ENCODE measurements around the gene TLR10.
A peak's percentile ranks its signal among the peaks of the same experiment; 100 is the strongest.

TLR10 gene

DNA sequence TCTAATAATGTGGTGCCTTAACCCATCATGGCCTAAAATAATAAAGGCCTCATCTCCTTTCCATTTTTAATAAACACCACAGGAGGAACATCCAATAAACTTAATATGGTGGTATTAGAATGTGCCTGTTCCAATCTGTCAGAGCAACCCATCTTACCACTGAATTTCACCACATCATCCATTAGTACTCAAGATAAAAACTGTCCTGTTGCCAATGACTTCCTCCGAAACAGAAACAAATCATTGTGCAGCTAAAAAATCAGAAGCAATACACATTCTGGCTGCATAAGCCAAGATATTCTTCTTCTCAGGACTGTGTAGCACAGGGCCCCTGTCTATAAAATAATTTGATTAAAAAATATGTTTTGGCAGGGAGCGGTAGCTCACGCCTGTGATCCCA is 18.5 kb downstream of the TLR10 start:
- H3K4me1 Mint-ChIP-seq (ENCODE audit: low read depth): peaks cover 21% of the 10 kb centered on the region
- H3K9me3 Mint-ChIP-seq: peaks cover 15% of the 10 kb centered on the region
- H3K27me3 Mint-ChIP-seq (ENCODE audit: low read depth): no peaks in the 10 kb centered on the region
- H3K36me3 Mint-ChIP-seq (ENCODE audit: low read depth): peaks cover 2% of the 10 kb centered on the region
- no peak overlapping the region for H3K4me3 Mint-ChIP-seq
- H3K27ac Mint-ChIP-seq: no peak overlapping the region

- Mint-ChIP-seq H3K4me1 (ENCODE audit: low read depth) (peaks cover 21% of the 10 kb centered on the region), H3K4me3 (peak overlapping the region; percentile 67), H3K27ac (no peak overlapping the region), H3K9me3 (peaks cover 11% of the 10 kb centered on the region), H3K36me3 (ENCODE audit: low read depth) (peaks cover 2% of the 10 kb centered on the region), H3K27me3 (ENCODE audit: low read depth) (no peaks in the 10 kb centered on the region)
Observed at GRCh38 chr4:38762560-38762959, 20.2 kb downstream of the TLR10 start.

- Mint-ChIP-seq H3K27me3 (ENCODE audit: low read depth) (no peaks in the 10 kb centered on the region), H3K27ac (no peak overlapping the region), H3K4me3 (no peak overlapping the region), H3K9me3 (no peaks in the 10 kb centered on the region), H3K36me3 (ENCODE audit: low read depth) (no peaks in the 10 kb centered on the region), H3K4me1 (ENCODE audit: low read depth) (peaks cover 21% of the 10 kb centered on the region)
Observed at GRCh38 chr4:38759790-38760122, 23.0 kb downstream of the TLR10 start.

GRCh38 chr4:38759113-38759789 is 23.5 kb downstream of the TLR10 start:
- no peaks in the 10 kb centered on the region for H3K27me3 Mint-ChIP-seq (ENCODE audit: low read depth)
- H3K36me3 Mint-ChIP-seq (ENCODE audit: low read depth): no peaks in the 10 kb centered on the region
- peaks cover 21% of the 10 kb centered on the region for H3K4me1 Mint-ChIP-seq (ENCODE audit: low read depth)
- H3K4me3 Mint-ChIP-seq: no peak overlapping the region
- no peaks in the 10 kb centered on the region for H3K9me3 Mint-ChIP-seq
- H3K27ac Mint-ChIP-seq: no peak overlapping the region

DNA sequence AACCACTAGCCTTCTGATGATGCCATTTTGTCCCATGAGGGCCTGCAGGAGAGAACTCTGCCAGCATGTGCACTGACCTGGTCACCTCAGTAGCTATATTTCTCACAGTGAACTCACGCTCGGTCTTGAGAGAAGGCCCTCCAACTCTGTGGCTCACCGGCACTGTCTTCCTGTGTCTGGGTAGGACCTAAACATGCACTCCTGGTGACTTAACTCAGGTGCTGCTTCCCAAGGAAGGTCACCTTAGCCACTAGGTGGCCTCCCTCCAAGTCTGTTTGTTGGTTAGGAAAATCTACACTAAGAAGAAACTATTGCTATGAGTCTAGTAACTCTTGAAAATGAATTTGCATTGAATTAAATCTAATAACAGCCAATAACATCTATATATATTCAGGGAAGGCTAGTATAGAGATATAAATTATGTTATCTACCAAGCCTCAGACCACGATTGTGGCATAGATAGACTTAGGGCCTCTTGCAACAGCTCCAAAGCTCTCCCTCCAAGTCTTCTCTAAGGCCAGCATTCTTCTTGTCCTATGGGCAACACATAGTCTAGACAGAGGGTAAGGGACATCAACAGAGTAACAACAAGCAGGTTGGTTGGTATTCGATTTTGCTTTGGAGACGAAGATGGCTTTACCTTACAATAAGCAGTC is 24.7 kb downstream of the TLR10 start:
- Mint-ChIP-seq H3K27me3 (ENCODE audit: low read depth) (no peaks in the 10 kb centered on the region), H3K36me3 (ENCODE audit: low read depth) (no peaks in the 10 kb centered on the region), H3K4me3 (no peak overlapping the region), H3K4me1 (ENCODE audit: low read depth) (peaks cover 21% of the 10 kb centered on the region), H3K9me3 (no peaks in the 10 kb centered on the region), H3K27ac (no peak overlapping the region)

DNA sequence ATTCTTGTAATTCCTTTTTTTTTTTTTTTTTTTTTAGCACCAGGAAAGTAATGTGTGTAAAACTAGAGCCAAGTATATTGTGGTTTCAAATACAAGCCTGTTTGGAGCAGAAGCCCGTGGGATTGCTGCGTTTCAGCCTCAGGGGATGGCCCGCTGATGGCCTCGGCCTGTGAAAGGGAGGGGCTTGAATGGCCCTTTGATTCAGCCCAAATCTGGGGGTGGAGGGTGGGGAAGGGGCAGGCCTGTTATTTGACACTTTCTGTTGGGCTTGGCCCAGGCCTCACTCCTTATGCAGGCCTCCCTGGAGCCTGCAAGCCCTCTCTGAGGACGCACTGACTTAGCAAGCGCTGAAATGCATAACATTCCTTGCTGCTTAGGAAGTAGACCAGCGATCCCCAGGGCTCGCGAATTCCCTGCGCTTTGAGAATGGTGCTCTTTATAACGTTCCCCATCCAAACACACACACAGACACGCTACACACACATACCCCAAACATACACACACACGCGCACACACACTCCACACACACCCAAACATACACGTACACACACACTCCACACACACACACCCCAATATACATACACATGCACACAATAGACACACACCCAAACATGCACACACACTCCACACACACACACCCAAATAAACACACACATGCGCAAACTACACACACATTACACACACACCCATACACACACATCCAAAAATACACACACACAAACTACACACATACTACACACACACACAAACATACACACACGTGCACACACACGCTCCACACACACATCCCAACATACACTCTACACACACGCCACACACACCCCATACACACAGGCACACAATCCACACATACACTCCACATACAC is 29.6 kb downstream of the TLR10 start:
- Mint-ChIP-seq H3K9me3 (peaks cover 12% of the 10 kb centered on the region), H3K36me3 (ENCODE audit: low read depth) (peaks cover 6% of the 10 kb centered on the region), H3K27ac (no peak overlapping the region), H3K4me1 (ENCODE audit: low read depth) (peaks cover 12% of the 10 kb centered on the region), H3K27me3 (ENCODE audit: low read depth) (no peaks in the 10 kb centered on the region), H3K4me3 (no peak overlapping the region)

DNA sequence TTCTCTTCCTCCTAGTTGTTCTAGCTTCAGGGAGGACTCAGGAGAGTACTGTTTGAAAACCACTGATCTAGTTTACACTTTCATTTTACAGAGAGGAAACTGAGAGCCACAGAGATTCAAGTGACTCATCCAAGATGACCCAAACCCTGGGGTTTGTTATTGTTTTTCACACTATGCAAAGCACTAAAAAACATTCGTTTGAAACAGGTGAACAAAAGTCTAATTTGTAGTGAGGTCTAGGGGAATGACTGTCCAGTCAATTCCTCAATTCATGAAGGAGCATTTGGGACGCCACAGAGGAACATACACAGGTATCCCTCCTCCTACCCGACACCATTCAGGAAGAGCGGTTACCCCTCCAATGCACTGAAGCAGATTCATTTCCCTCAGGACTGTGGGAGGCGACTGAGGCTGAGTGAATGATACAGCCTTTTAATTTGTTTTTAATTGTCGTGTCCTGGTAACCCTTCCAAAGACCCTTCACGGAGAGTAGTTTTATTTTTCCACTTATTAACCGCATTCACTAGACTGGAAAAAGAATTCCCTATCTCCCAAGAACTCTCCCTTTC is 30.3 kb downstream of the TLR10 start:
- H3K27ac Mint-ChIP-seq: peak overlapping the region; percentile 83
- H3K4me3 Mint-ChIP-seq: peak overlapping the region; percentile 33
- H3K4me1 Mint-ChIP-seq (ENCODE audit: low read depth): peaks cover 12% of the 10 kb centered on the region

DNA sequence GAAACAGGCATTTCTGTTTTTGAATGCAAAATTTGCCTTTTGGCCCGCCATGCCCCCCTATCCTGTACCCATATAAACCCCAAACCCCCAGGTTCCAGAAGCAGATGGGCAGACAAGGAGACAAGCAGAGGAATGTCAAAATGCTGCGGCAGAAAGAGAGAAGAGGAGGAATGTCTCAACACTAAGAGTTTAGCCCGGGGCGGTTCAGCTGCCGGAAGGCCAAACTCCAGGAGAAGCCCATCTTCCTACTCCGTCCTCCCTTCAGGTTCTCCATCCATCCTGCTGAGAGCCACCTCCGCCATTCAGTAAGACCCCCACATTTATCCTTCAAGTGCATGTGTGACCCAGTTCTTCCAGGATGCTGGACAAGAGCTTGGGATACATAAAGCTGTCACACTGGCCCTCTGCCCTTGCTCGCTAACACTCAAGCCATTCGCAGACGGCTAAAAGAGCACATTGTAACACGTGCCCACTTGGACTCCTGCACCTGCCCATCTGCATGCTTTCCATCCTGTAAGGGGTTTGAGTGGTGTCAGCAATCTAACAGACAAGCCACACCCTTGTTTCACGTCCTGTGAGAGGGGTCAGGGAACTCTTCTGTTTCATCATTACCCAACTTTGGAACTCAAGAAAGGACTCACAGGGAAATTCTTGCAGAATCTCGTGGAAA is 31.3 kb downstream of the TLR10 start:
- Mint-ChIP-seq H3K36me3 (ENCODE audit: low read depth) (peaks cover 16% of the 10 kb centered on the region), H3K4me3 (no peak overlapping the region), H3K27me3 (ENCODE audit: low read depth) (peaks cover 6% of the 10 kb centered on the region), H3K27ac (no peak overlapping the region), H3K9me3 (peaks cover 25% of the 10 kb centered on the region), H3K4me1 (ENCODE audit: low read depth) (peaks cover 12% of the 10 kb centered on the region)

More for the DNA sequence above, 30.3 kb downstream of the TLR10 start:
- Mint-ChIP-seq H3K36me3 (ENCODE audit: low read depth) (peaks cover 8% of the 10 kb centered on the region), H3K9me3 (peaks cover 17% of the 10 kb centered on the region), H3K27me3 (ENCODE audit: low read depth) (no peaks in the 10 kb centered on the region)

GRCh38 chr4:38749336-38749735 is 33.5 kb downstream of the TLR10 start:
- H3K27ac Mint-ChIP-seq: no peak overlapping the region
- H3K9me3 Mint-ChIP-seq: peaks cover 26% of the 10 kb centered on the region
- peaks cover 6% of the 10 kb centered on the region for H3K27me3 Mint-ChIP-seq (ENCODE audit: low read depth)
- no peak overlapping the region for H3K4me3 Mint-ChIP-seq
- H3K4me1 Mint-ChIP-seq (ENCODE audit: low read depth): peaks cover 12% of the 10 kb centered on the region
- peaks cover 16% of the 10 kb centered on the region for H3K36me3 Mint-ChIP-seq (ENCODE audit: low read depth)

DNA sequence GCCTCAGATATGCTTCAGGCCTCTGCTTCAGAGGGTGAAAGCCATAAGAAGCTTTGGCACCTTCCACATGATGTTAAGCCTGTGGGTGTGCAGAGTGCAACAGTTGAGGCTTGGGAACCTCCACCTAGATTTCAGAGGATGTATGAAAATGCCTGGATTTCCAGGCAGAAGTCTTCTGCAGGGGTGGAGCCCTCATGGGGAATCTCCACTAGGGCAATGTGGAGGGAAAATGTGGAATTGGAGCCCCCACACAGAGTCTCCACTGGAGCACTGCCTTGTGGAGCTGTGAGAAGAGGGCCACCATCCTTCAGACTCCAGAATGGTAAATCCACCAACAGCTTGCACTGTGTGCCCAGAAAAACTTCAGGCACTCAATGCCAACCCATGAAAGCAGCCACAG is 35.2 kb downstream of the TLR10 start:
- H3K27ac Mint-ChIP-seq: no peak overlapping the region
- no peak overlapping the region for H3K4me3 Mint-ChIP-seq
- H3K9me3 Mint-ChIP-seq: peaks cover 26% of the 10 kb centered on the region
- peaks cover 11% of the 10 kb centered on the region for H3K27me3 Mint-ChIP-seq (ENCODE audit: low read depth)
- H3K36me3 Mint-ChIP-seq (ENCODE audit: low read depth): peaks cover 16% of the 10 kb centered on the region
- peaks cover 18% of the 10 kb centered on the region for H3K4me1 Mint-ChIP-seq (ENCODE audit: low read depth)

DNA sequence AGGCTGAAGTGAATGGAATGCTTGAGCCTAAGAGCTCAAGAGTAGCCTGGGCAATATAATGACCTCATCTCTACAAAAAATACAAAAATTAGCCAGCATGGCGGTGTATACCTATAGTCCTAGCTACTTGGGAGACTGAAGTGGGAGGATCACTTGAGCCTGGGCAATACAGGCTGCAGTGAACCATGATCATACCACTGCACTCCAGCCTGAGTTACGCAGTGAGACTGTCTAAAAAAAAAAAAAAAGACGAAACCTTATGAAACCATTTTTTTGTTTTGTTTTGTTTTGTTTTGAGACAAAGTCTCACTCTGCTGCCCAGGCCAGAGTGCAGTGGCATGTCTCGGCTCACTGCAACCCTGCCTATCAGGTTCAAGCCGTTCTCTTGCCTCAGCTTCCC is 36.9 kb downstream of the TLR10 start:
- H3K9me3 Mint-ChIP-seq: peaks cover 26% of the 10 kb centered on the region
- no peak overlapping the region for H3K27ac Mint-ChIP-seq
- H3K4me1 Mint-ChIP-seq (ENCODE audit: low read depth): peaks cover 6% of the 10 kb centered on the region
- H3K4me3 Mint-ChIP-seq: no peak overlapping the region
- H3K27me3 Mint-ChIP-seq (ENCODE audit: low read depth): peaks cover 11% of the 10 kb centered on the region
- peaks cover 16% of the 10 kb centered on the region for H3K36me3 Mint-ChIP-seq (ENCODE audit: low read depth)

GRCh38 chr4:38743866-38744265 is 38.9 kb downstream of the TLR10 start:
- peaks cover 21% of the 10 kb centered on the region for H3K9me3 Mint-ChIP-seq
- no peak overlapping the region for H3K4me3 Mint-ChIP-seq
- H3K4me1 Mint-ChIP-seq (ENCODE audit: low read depth): peaks cover 6% of the 10 kb centered on the region
- H3K36me3 Mint-ChIP-seq (ENCODE audit: low read depth): peaks cover 16% of the 10 kb centered on the region
- no peak overlapping the region for H3K27ac Mint-ChIP-seq
- H3K27me3 Mint-ChIP-seq (ENCODE audit: low read depth): peaks cover 11% of the 10 kb centered on the region

GRCh38 chr4:38740303-38740702 is 42.5 kb downstream of the TLR10 start:
- peaks cover 17% of the 10 kb centered on the region for H3K27me3 Mint-ChIP-seq (ENCODE audit: low read depth)
- H3K9me3 Mint-ChIP-seq: no peaks in the 10 kb centered on the region
- H3K36me3 Mint-ChIP-seq (ENCODE audit: low read depth): no peaks in the 10 kb centered on the region
- no peak overlapping the region for H3K4me3 Mint-ChIP-seq
- H3K27ac Mint-ChIP-seq: no peak overlapping the region
- H3K4me1 Mint-ChIP-seq (ENCODE audit: low read depth): peaks cover 6% of the 10 kb centered on the region

Data from T-helper 1 cell treated with Interleukin-12 subunit alpha and Interleukin-12 subunit beta and Interleukin-4 antibody, amounts not matched to agents 30 μg/mL and 1 μg/mL, for 36 hours (primary cell).